ENCODE measurements around the gene BORCS5. TPM values are rescaled to one million over a fixed set of nuclear protein-coding genes. Genes with fewer than 3 reads are reported as not detected.

Gene BORCS5
- total RNA-seq, 2 donors from 2014 or later = 5.6 to 18.4 TPM

- no peaks in the 10 kb centered on the region for H3K9me3 ChIP-seq
- TF ChIP-seq POLR2A (IDR thresholded peaks at IDR 0.05) (no peak), CTCF (IDR thresholded peaks at IDR 0.05) (no peak)
- no peaks in the 10 kb centered on the region for H3K27me3 ChIP-seq
- H3K4me1 ChIP-seq = peaks cover 28% of the 10 kb centered on the region
- H3K36me3 ChIP-seq (replicated peaks in 1 of 2; ENCODE audit: insufficient read depth in 1 of 2, low read depth in 2 of 2) = no peaks in the 10 kb centered on the region
- DNase-seq (no peak), ATAC-seq (no peak)
- H3K4me3 ChIP-seq = no peak overlapping the region
- no peak overlapping the region for H3K27ac ChIP-seq
- 79% methylated on average over 9 of the region's 9 CpGs for WGBS, 2 donors
- intact Hi-C loops (cut with DNase I) = loop anchor here (10.0 kb wide), 2 partner anchors 169 to 239 kb away; no protein-coding TSS in a partner anchor
Observed at GRCh38 chr12:12323591-12323990, 33.3 kb upstream of the BORCS5 start.

- ATAC-seq (no peak), DNase-seq (no peak)
- H3K4me1 ChIP-seq = peaks cover 12% of the 10 kb centered on the region
- no peak overlapping the region for H3K4me3 ChIP-seq
- H3K36me3 ChIP-seq (replicated peaks in 1 of 2; ENCODE audit: insufficient read depth in 1 of 2, low read depth in 2 of 2) = no peaks in the 10 kb centered on the region
- no peaks in the 10 kb centered on the region for H3K27me3 ChIP-seq
- intact Hi-C loops (cut with DNase I) = loop anchor here (10.0 kb wide), 2 partner anchors 171 to 241 kb away; no protein-coding TSS in a partner anchor
- no peak overlapping the region for H3K27ac ChIP-seq
- 77 to 91% methylated on average over 3 of the region's 3 CpGs for WGBS, 2 donors
- no peak for TF ChIP-seq POLR2A (IDR thresholded peaks at IDR 0.05)
- TF ChIP-seq CTCF (IDR thresholded peaks at IDR 0.05) = no peak
- H3K9me3 ChIP-seq = no peaks in the 10 kb centered on the region
Observed at GRCh38 chr12:12326262-12326661, 30.6 kb upstream of the BORCS5 start.

- intact Hi-C loops (cut with DNase I) = loop anchor here (10.0 kb wide), 2 partner anchors 173 to 243 kb away; no protein-coding TSS in a partner anchor
- H3K4me3 ChIP-seq = no peak overlapping the region
- peaks cover 27% of the 10 kb centered on the region for H3K4me1 ChIP-seq
- 0% methylated on average over 1 of the region's 1 CpG for WGBS, 2 donors
- no peaks in the 10 kb centered on the region for H3K27me3 ChIP-seq
- no peaks in the 10 kb centered on the region for H3K9me3 ChIP-seq
- no peaks in the 10 kb centered on the region for H3K36me3 ChIP-seq (replicated peaks in 1 of 2; ENCODE audit: insufficient read depth in 1 of 2, low read depth in 2 of 2)
- H3K27ac ChIP-seq = peak overlapping the region in 2 of 4 donors; percentile 12 to 22
- DNase-seq = peak in 1 of 4 donors; percentile 46
- ATAC-seq = peak; percentile 62
- peak in 6 of 7 experiments; percentile 61 to 81 (median 78) for TF ChIP-seq CTCF (IDR thresholded peaks at IDR 0.05)
- TF ChIP-seq POLR2A (IDR thresholded peaks at IDR 0.05) = no peak
Observed at GRCh38 chr12:12327802-12328201, 29.1 kb upstream of the BORCS5 start.

DNA sequence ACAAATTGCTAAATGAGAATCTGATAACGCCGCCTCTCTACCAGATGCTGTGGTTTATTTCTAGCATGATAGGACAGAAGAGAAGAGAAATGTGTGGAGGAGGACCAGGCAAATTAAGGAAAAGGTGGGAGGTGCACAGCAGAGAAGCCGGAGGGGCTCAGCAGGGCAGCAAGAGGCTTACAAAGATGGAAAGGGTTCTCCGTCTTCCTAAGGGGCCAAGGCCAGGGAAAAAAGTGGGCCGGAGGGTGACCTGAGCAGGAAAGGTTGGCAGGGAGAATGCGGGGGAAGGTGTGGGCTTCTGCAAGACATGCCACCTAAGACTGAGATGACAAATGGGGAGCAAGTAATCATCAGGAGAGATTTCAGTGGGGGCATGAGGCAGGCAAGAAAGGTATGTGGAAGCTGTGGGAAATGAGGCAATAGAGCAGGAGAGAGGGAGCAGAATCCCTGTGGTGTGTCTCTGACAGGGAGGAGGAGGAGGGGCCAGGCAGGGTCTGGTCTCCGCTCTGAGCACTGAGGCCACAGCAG is 25.6 kb upstream of the BORCS5 start:
- no peaks in the 10 kb centered on the region for H3K9me3 ChIP-seq
- no peak for ATAC-seq
- peak in 2 of 4 donors; percentile 32 to 34 for DNase-seq
- no peak for TF ChIP-seq CTCF (IDR thresholded peaks at IDR 0.05)
- TF ChIP-seq POLR2A (IDR thresholded peaks at IDR 0.05) = no peak
- peak overlapping the region; percentile 52 to 83 (median 70) for H3K27ac ChIP-seq
- no peaks in the 10 kb centered on the region for H3K36me3 ChIP-seq (replicated peaks in 1 of 2; ENCODE audit: insufficient read depth in 1 of 2, low read depth in 2 of 2)
- no peaks in the 10 kb centered on the region for H3K27me3 ChIP-seq
- 57 to 60% methylated on average over 7 of the region's 7 CpGs for WGBS, 2 donors
- peaks cover 54% of the 10 kb centered on the region for H3K4me1 ChIP-seq
- intact Hi-C loops (cut with DNase I) = loop anchor here (10.0 kb wide), 1 partner anchor 57 kb away; no protein-coding TSS in a partner anchor
- no peak overlapping the region for H3K4me3 ChIP-seq

- Histone ChIP-seq H3K27me3 (no peaks in the 10 kb centered on the region), H3K27ac (peak overlapping the region; percentile 52 to 83 (median 70)), H3K9me3 (no peaks in the 10 kb centered on the region), H3K4me1 (peaks cover 60% of the 10 kb centered on the region), H3K4me3 (no peak overlapping the region), H3K36me3 (replicated peaks in 1 of 2; ENCODE audit: insufficient read depth in 1 of 2, low read depth in 2 of 2) (no peaks in the 10 kb centered on the region)
- WGBS, 2 donors = 0 to 21% methylated on average over 1 of the region's 1 CpG
- TF ChIP-seq CTCF (IDR thresholded peaks at IDR 0.05) (no peak), POLR2A (IDR thresholded peaks at IDR 0.05) (no peak)
- DNase-seq = peak in 3 of 4 donors; percentile 47 to 57 (median 53)
- intact Hi-C loops (cut with DNase I) = loop anchor here (10.0 kb wide), 1 partner anchor 57 kb away; no protein-coding TSS in a partner anchor
- ATAC-seq = peak; percentile 59
Observed at GRCh38 chr12:12331896-12332295, 25.0 kb upstream of the BORCS5 start.

Data from body of pancreas (tissue), 4 donors.